ENCODE data around the gene SLC31A2. TPM values are rescaled to one million over a fixed set of nuclear protein-coding genes. Genes with fewer than 3 reads are reported as not detected.

SLC31A2 gene
- total RNA-seq, 1 experiment from 2014 or later = 4.7 TPM

- no peaks in the 10 kb centered on the region for H3K9me2 ChIP-seq (ENCODE audit: insufficient read depth)
- no peaks in the 10 kb centered on the region for H3K36me3 ChIP-seq (ENCODE audit: control insufficient read depth in 1 of 2, insufficient read depth in 2 of 2, low read length in 2 of 2)
- CTCF ChIA-PET = no interaction called here
- H3K4me1 ChIP-seq (ENCODE audit: control insufficient read depth in 1 of 2, insufficient read depth in 2 of 2, low read length in 2 of 2) = no peaks in the 10 kb centered on the region
- no peaks in the 10 kb centered on the region for H3K79me2 ChIP-seq (ENCODE audit: insufficient read depth, low read length)
- intact Hi-C loops (cut with micrococcal nuclease) = no loop called here
- DNase-seq (ENCODE audit: low read depth, low spot score) (no peak), ATAC-seq (no peak)
- no peak overlapping the region for H3K4me2 ChIP-seq (ENCODE audit: low read length)
- RAD21 ChIA-PET (ENCODE audit: low non-redundant PET in 1 of 2, low total read pairs in 2 of 2, uncharacterized antibody in 2 of 2, unreplicated experiment in 2 of 2) = no interaction called here
- no peak overlapping the region for H3K27ac ChIP-seq (ENCODE audit: low read depth, low read length)
- no TSS peak for BruUV-seq (replicated peaks)
- no peak for TF ChIP-seq TCF7L2 (IDR thresholded peaks at IDR 0.05; ENCODE audit: borderline replicate concordance, extremely low read depth, insufficient read depth, insufficient read length)
- no peak overlapping the region for H3K9ac ChIP-seq (ENCODE audit: low read length)
- H4K20me1 ChIP-seq (ENCODE audit: insufficient read depth) = no peaks in the 10 kb centered on the region
- POLR2A ChIA-PET = no interaction called here
- peaks cover 32% of the 10 kb centered on the region; the same call in 1 of the 2 replicates for H3K27me3 ChIP-seq (ENCODE audit: insufficient read depth, low read length)
- no peak overlapping the region for H2AFZ ChIP-seq (ENCODE audit: low read depth, low read length, poor library complexity, severe bottlenecking)
- H3K4me3 ChIP-seq (replicated peaks in 1 of 2; ENCODE audit: low read depth in 1 of 2, low read length in 2 of 2) = no peak overlapping the region
- H3K9me3 ChIP-seq (ENCODE audit: control insufficient read depth in 1 of 2, insufficient read depth in 1 of 2, low read depth in 1 of 2, low read length in 2 of 2) = no peaks in the 10 kb centered on the region
Observed at GRCh38 chr9:113138760-113139159, 12.0 kb upstream of the SLC31A2 start.

GRCh38 chr9:113139225-113139829 is 11.5 kb upstream of the SLC31A2 start:
- CTCF ChIA-PET = no interaction called here
- RAD21 ChIA-PET (ENCODE audit: low non-redundant PET in 1 of 2, low total read pairs in 2 of 2, uncharacterized antibody in 2 of 2, unreplicated experiment in 2 of 2) = no interaction called here
- no TSS peak for BruUV-seq (replicated peaks)
- DNase-seq (ENCODE audit: low read depth, low spot score) = no peak
- H3K27me3 ChIP-seq (ENCODE audit: insufficient read depth, low read length) = peaks cover 30% of the 10 kb centered on the region; the same call in 1 of the 2 replicates
- H3K9me3 ChIP-seq (ENCODE audit: control insufficient read depth in 1 of 2, insufficient read depth in 1 of 2, low read depth in 1 of 2, low read length in 2 of 2) = no peaks in the 10 kb centered on the region
- POLR2A ChIA-PET = no interaction called here
- no peaks in the 10 kb centered on the region for H3K79me2 ChIP-seq (ENCODE audit: insufficient read depth, low read length)
- ATAC-seq = no peak
- no peak overlapping the region for H2AFZ ChIP-seq (ENCODE audit: low read depth, low read length, poor library complexity, severe bottlenecking)
- no peak overlapping the region for H3K27ac ChIP-seq (ENCODE audit: low read depth, low read length)
- H3K4me3 ChIP-seq (replicated peaks in 1 of 2; ENCODE audit: low read depth in 1 of 2, low read length in 2 of 2) = no peak overlapping the region
- H3K4me1 ChIP-seq (ENCODE audit: control insufficient read depth in 1 of 2, insufficient read depth in 2 of 2, low read length in 2 of 2) = no peaks in the 10 kb centered on the region
- intact Hi-C loops (cut with micrococcal nuclease) = no loop called here
- no peaks in the 10 kb centered on the region for H4K20me1 ChIP-seq (ENCODE audit: insufficient read depth)
- H3K9ac ChIP-seq (ENCODE audit: low read length) = no peak overlapping the region
- no peaks in the 10 kb centered on the region for H3K36me3 ChIP-seq (ENCODE audit: control insufficient read depth in 1 of 2, insufficient read depth in 2 of 2, low read length in 2 of 2)
- no peak overlapping the region for H3K4me2 ChIP-seq (ENCODE audit: low read length)
- no peaks in the 10 kb centered on the region for H3K9me2 ChIP-seq (ENCODE audit: insufficient read depth)
- no peak for TF ChIP-seq YY1 (IDR thresholded peaks at IDR 0.05; ENCODE audit: extremely low read depth, insufficient replicate concordance, low read depth, low read length)
- TF ChIP-seq ZNF274 (IDR thresholded peaks at IDR 0.05; ENCODE audit: low read depth, low read length) = no peak
- TF ChIP-seq POLR2AphosphoS5 (IDR thresholded peaks at IDR 0.05; ENCODE audit: low read depth, low read length) = no peak
- no peak for TF ChIP-seq FOSL1 (IDR thresholded peaks at IDR 0.05; ENCODE audit: low read depth)
- no peak for TF ChIP-seq SP1 (IDR thresholded peaks at IDR 0.05; ENCODE audit: low read depth)
- TF ChIP-seq CBX3 (IDR thresholded peaks at IDR 0.05; ENCODE audit: low read depth) = no peak
- TF ChIP-seq MAX (IDR thresholded peaks at IDR 0.05) = no peak
- no peak for TF ChIP-seq CEBPB (IDR thresholded peaks at IDR 0.05; ENCODE audit: low read depth)
- no peak for TF ChIP-seq ATF3 (IDR thresholded peaks at IDR 0.05)
